GM19467 (cell line): ENCODE results near the gene SEC14L2.
"Not testable (repeated sequence)": the region's sequence is repeated elsewhere in the genome, so short reads cannot be mapped to it uniquely, and the experiment has no call there.

Experiments
- ATAC-seq: cut with Tn5 transposase; IDR thresholded peaks from one replicate; pipeline ENCODE4 v1.9.1; 2021; ENCODE audit warnings: mild to moderate bottlenecking, moderate library complexity; ENCODE audit not compliant: unreplicated experiment

The SEC14L2 gene

DNA sequence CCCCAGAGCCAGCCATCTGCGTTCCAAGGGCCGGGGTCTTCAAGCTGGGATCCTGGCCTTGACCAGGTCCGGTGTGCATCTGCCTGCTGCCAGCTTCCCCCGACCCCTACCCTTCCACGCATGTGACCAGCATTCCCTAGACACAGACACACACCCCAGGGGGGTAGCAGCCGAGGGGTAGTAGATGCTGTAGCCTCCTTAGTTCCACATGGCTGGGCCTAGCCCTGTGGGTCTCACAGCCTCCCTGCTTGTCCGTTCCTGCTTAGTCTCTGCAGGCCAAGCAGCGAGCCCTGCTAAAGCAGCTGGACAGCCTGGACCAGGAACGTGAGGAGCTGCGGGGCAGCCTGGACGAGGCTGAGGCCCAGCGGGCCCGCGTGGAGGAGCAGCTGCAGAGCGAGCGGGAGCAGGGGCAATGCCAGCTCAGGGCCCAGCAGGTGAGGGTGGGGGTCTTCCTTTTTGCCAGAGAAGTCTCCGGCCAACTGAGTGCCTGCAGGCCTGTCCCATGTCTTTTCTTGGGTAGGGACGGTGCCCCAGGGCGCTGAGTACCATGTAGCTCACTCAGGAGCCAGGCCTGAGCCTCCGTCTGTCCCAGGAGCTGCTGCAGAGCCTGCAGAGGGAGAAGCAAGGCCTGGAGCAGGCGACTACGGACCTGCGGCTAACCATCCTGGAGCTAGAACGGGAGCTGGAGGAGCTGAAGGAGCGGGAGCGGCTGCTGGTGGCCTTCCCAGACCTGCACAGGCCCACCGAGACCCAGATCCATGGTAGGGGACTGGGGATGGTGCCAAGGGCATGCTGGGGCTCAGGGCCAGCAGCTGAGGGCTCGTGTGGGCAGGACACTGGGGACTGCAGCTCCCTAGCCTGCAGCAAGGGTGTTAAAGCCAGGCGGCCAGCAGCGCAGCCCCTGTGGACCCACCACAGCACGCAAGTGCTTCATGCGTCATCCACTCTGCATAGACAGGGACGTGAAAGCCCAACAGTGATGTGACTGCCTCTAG, 23.2 kb upstream of the SEC14L2 start:
- ATAC-seq: no peak

DNA sequence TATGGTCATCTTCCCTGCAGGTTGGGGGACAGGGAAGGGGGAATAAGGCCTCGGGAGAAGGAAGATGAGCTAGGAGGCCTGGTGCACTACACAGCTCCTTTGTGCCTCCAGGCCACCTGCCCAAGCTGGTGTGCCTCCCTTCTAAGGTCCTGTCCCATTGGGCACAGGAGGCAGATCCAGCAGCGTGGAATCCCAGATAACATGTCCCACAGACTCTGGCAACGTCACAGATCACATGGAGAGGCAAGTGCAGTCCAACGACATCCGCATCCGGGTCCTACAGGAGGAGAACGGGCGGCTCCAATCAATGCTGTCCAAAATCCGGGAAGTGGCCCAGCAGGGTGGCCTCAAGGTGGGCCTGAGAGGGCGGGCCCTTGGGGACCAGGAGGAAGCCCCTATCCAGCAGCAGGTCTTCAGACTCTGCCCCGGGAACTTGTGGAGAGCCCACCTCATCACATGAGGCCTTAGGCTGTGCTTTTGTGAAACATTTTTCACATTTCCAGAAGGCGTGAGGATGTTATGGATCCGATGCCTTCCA, 21.4 kb upstream of the SEC14L2 start:
- ATAC-seq: no peak

DNA sequence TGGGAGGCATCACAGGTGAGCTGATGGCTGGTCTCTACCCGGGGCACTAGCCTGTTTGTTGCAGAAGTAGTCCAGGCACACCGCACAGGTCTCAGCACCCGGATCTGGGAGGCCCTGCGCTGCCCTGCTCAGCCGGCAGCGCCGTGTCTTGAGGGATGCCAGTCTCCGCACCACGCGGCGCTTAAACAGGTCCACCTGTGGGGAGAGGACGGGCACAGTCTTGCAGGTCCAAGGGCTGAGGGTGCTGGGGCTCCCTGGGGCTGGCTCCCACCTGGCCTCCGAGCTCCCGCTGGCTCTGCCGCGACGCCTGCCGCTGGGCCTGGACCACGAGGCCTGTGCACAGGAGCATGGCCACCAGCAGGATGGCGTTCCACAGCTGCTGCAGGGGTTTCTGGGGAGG, 16.8 kb upstream of the SEC14L2 start:
- ATAC-seq: no peak

DNA sequence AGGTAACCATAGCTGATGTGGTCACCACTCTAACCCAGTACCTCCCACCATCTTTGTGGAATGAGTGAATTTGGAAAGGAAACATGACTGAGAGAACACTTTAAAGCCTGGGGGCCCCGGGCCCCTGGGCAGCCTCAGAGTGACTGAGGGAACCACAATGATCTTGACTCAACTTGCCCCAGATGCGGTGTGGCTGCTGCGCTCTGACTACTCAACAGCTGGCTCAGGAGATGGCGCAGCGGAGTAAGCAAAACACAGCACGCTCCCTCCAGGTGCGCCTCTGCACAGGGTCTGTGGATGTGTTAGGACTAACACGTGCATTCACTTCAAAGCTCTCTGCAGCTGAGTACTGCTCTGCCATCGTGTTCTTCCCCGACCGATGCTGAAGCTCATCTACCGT, 15.6 kb upstream of the SEC14L2 start:
- ATAC-seq: no peak

DNA sequence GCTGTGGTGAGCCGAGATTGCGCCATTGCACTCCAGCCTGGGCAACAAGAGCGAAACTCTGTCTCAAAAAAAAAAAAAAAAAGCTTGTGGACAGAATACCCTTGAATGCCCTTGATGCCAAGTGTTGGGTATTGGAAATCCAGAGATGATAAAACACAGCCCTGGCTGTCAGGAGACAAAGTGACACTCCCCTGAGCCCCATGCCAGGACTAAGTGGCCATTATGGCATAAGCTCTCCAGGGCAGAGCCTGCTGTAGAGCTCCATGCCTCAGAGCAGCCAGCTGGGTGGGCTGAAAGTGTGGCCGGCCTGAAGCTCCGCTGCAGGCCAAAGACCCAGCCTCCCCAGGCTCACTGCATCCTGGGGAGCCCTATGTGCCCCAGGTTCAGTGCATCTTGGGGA, 14.5 kb upstream of the SEC14L2 start:
- no peak for ATAC-seq

DNA sequence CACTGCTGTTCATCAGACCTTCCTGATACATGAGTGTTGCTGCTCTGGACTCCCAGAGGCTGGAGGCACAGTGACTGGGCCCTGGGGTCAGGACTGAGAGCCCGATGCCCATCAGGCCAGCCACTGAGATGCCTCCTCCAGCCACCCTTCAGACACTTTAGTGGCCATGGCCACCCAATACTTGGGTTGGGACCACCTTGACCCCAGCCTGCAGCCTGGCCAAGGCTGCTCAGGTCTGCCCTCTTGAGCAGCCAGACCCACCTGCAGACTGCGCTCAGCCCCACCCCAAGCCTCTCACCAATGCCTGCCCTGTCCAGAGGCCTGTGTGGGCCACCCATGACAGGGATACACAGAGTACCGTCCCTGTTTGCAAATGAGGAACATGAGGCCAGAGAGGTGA, 13.8 kb upstream of the SEC14L2 start:
- no peak for ATAC-seq

DNA sequence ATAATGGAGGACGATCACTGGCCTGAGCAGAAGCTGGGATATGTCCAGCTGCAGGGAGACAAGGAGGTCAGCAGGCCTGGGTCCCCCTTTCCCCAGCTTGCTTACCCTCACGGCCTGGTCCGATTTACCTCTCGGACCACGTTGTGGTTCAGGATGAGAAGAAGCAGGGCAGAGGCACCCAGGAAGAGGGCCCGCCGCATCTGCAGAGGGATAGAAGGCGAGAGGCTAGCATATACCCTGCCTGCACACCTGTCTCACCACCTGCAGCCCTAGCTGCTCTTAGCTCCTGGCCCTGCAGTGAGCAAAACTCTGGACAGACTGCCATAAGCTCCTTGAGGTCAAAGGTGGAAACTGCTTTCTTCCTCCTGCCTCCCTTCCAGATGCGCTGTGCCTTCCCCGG, 10.9 kb upstream of the SEC14L2 start:
- ATAC-seq: no peak

DNA sequence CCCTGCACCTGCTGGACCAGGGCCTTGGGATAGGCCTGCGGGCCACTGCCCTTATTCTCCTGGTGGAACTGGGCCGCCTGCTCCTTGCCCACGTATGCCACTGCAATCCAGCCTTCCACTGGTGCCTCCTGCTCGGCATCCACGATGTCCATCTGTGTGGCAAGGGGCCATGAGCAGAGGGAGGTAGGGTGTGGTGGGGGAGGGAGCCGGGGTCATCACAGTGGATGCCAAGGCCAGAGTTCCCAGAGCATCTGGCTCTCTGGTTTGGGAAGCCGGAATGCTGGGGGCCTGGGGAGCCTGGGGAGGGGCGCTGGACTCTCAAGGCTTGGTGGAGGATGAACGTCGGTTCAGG, 10.2 kb upstream of the SEC14L2 start:
- ATAC-seq: no peak

DNA sequence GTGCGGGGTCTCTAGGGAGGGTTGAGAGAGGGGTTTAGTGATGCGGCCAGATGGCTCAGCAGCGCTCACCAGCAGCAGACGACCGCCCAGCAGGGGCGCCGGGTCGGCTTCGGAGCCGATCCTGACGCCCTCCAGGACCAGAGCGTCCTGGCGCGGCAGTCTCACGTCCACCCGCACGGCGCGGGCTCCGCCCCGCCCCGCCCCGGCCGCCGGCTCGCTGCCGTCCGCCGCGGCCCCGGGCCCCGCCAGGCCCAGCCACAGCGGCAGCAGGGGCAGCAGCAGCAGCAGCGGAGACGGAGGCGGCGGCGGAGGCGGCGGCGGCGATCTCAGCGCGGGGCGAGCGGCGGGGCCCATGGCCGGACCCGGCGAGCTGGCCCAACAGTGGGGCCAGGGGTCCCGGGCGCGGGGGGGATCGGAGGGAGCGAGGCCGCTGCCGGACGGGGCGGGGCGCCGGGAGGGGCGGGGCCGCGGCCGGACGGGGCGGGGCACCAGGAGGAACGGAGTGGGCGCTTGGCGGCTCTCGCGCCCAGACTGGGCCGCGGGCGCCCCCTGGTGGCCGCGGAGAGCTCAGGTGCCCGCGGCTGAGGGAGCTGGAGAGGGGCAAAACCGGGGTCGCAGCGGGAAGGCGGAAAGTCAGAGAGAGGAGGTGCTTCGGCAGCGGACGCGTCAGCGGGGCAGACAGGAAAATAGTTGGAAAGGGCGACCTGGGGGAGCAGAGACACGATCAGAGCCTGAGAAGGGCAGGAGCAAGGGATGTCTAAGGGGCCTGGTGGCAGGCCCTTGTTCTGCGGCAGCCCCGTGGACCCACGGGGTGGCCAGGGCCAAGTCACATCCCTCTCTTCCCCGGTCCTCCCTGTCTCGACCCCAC, 9.6 kb upstream of the SEC14L2 start, which contains the start of gene RNF215:
Gene RNF215, minus strand, starts transcription at position 452 of the 868 bp plus-strand sequence. Its CDS starts 98 bp downstream, at position 354.
- peak; percentile 70 for ATAC-seq

DNA sequence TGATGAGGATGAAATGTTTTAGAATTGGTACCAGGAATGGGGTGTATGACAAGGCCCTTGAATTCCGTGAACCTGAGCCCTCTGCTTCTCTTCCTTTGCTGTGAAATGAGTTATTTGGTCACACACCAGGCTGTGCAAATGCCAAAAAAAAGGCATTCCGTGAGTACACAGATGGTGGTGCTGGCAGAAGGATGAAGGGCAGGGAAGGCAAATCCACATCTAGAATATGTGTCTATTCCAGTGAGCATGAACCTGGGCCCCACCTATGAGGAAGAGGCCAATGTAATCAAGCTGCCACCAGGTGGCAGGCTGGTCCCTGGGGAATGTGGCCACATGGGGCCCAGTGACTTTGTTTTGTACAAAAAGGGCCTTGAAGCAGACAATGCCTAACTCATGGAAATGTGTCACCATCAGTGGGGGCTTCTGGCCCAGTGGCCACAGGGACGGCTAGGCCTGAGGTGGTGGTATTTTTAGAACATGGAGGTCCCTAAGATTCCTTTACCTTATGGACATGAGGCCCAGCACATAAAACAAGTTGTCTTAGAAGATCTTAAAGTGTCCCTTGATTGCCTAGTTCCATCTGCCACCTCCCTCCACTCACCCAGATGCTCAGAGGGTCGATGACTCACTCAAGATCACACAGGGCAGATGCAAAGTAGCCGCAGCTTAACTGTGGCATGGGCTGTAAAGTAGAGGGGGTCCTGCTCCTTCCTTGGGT, 5.7 kb upstream of the SEC14L2 start:
- no peak for ATAC-seq

DNA sequence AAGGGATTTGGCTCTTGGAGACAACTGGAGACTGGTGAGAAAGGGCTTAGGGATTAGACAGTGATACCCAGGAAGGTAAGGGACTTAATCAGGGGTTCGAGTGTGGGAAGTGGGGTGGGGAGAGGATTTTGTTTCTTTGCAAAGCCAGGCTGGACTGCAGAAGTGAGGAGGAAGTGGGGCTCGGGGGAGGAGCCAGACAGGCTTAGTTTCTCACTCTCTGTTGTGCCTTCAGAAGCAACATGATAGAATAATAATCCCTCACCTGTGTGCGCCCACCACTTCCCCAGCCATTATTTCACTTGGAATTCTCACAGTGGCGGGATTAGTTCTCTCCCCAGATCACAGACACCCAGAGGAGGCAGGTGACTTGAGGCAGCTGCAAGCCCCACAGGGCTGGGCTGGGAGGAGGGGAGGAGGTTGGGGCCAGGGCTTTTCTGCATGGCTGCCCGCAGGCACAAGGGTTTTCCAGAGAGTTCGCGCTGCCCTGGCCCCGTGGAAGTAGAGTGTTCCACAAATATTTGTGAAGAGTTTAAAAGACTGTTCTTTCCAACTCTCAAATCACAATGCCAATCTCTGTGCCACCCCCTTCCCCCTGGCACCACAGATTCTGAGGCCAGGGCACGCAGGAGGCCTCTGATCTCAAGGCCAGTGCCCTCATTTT, 4.0 kb upstream of the SEC14L2 start:
- ATAC-seq: no peak

DNA sequence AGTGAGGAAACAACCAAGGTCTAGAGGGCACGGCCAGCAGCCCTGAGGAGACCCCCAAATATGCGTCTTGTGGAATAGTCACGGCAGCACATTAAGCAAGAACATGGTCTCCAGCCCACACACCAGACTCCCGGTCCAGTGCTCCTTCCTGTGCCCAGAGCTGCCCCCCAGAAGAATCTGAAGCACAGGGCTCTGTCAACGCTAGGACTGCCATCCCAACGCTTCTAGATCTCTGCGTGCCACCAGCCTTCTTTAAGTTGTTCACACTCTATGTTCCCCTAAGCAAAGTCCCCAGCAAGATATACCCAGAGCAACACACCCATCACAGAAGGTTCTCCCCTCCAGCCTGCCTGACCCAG, 3.5 kb upstream of the SEC14L2 start:
- ATAC-seq: no peak

DNA sequence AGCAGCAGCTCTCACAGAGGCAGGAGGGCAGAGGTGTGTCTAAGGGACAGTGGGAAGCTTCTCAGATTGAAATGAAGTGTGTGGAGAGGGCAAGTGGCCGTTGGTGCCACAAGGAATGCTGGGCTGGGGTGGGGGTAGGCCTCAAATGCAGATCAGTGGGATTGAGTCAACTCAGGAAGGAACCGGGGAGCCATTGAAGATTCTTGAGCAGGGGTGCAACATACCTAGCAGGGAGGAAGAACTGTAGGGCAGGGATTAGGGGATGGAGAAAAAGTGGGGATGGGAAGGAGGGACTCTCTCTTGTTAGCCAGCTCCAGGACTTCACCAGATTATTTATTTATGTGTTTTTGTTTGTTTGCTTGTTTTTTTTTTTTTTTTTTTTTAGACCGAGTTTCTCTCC, 2.9 kb upstream of the SEC14L2 start:
- no peak for ATAC-seq

DNA sequence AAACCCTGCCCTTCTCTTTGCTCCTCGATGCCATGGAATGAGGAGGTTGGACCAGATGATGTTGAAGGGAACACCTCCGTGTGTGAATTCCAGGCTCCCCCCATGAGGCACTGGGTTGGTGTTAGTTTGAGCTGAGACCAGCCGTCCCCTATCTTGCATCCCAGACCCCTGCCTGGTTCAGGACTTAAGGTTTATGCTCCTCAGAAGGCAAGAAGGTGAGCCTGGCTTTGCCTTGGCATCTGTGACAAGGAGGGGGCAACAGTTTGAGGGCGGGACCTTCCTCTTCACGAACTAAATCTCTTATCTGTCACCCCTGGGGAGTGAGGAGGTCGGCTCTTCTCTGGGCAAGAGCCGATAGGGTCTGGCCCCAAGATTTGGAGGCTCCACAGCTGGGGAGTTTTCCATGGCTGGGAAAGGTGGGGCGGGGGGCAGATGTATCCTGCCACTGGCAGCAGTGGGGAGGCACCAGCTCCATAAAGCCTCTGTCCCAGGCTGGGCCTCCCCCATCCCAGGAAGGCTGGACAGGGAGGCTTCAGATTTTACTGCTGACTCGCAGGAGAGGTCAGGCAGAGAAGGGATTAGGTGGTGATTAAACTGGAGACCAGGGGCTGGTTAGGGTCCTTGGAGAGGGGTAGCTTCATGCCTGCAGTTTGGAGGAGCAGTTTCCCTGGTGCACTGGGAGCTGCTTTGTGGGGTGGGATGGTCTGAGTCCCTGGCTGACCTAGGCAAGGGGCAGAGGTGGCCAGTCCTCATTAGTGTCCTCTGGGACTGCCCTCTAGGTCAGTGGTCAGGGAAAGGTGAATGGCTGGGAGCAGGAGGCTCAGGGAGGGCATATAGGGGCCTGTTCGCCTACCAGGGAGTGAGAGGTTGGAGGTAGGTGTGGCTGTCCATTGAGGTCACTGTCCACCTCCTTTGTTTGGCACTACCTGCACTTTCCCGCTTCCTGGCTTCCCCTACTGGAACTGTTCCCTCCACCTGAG, 1.1 kb downstream of the SEC14L2 start:
- ATAC-seq: no peak

DNA sequence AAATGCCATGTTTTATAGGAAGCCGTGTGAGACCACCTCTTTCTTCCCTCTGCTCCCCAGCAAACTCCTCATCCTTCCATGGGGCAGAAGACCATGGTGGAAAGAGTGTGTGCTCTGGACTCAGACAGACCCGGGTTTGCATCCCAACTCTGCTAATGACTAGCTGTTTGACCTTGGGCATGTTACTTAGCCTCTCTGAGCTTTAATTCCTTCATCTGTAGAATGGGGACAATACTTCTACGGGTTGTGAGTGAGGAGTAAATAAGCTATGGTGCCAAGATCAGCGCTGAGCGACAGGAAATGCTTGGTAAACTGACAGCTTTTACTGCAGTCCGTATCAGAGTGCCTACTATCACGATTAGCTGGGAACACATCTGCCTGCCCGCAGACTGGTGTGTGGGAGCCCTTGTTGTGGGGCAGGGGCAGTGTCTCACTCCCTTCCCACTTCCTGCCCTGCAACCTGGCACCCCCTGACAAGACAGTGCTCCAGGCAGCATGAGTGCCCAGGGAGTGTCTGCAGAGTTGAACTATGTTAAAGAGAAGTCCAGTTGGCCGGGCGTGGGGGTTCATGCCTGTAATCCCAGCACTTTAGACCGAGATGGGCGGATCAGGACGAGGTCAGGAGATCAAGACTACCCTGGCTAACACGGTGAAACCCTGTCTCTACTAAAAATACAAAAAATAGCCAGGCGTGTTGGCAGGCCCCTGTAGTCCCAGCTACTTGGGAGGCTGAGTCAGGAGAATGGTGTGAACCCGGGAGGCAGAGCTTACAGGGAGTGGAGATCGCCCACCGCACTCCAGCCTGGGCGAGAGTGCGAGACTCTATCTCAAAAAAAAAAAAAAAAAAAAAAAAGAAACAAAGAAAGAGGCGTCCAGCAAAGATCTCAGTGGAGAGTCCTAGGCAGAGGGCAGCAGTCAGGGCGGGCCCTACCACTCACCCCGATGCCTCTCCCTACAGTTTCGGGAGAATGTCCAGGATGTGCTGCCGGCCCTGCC, 2.2 kb downstream of the SEC14L2 start:
- ATAC-seq: no peak

DNA sequence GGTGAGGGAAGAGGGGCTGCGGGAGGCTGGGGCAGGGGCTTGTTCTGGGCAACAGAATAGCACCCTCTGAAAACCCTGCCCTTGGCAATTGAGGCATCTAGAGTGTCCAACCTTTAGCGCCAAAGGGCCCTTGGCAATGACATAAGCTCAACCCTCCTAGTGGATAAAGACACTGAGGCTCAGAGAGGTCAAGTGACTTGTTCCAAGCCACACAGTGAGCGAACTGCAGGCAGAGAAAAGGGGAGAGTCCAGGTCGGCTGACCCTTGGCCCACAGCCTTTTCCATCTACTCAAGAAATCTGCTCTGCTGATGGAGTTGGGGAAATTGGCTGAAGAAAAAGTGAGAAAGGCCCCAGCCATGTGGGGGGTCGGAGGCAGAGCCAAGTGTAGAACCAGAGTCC, 2.9 kb downstream of the SEC14L2 start:
- ATAC-seq: no peak

DNA sequence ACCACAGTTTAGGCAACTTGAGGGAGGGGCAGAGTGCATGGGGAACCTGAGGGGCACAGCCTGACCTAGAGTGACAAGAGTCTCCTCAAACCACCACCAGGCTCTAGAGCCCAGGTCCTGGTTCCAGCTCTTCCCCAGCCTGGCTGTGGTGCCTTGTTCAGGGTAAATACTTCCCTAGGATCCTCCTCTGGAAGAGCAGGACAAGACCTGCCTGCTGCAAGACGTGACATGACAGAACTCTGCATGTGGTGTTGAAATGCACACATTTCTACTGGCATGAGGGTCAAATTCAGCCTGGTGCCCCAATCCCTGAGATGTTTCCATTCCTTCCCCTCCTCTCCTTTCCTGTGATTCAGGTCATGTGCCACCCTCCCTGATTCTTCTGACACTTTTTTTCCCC, 3.3 kb downstream of the SEC14L2 start:
- no peak for ATAC-seq

DNA sequence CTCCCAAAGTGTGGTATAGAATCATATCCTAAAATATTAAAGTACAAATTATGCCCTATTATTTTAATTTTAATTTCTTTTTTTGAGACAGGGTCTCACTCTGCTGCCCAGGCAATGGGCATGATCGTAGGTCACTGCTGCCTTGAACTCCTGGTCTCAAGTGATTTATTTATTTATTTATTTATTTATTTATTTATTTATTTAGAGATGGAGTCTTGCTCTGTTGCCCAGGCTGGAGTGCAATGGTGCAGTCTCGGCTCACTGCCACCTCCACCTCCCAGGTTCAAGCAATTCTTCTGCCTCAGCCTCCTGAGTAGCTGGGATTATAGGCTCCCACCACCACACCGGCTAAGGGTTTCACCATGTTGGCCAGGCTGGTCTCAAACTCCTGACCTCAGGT, 4.2 kb downstream of the SEC14L2 start:
- not testable (repeated sequence) for ATAC-seq
